HEK293 (cell line): ENCODE data around the gene EDNRB.

Experiments used
- CTCF ChIA-PET: fragments of 350-600 bp; formaldehyde crosslinking; extraction: SDS; loops from one replicate; lab custom pipeline; 2021; ENCODE audit warnings: antibody characterized with exemption; lab: Yijun Ruan, JAX
- POLR2A ChIA-PET: fragments of 300-600 bp; formaldehyde crosslinking; extraction: SDS; loops from one replicate; lab custom pipeline; 2020; ENCODE audit warnings: antibody characterized with exemption, inconsistent platforms; lab: Yijun Ruan, JAX
- H3K27ac ChIP-seq: fragments of 200-500 bp; sonication (Bioruptor generic); 2 replicates; pipeline ENCODE4 v1.5.1; 2014; ENCODE audit warnings: low read depth, low read length, control low read depth, inconsistent platforms; ENCODE audit errors: extremely low read depth
- H3K36me3 ChIP-seq, 2 experiments: fragments of 200-500 bp in 1 of 2; sonication (Bioruptor generic) in 1 of 2; 1 replicate in 1 of 2; 2 replicates in 1 of 2; pipeline ENCODE4 v1.5.1; 2014 to 2017; ENCODE audit warnings: inconsistent platforms in 2 of 2, low read length in 2 of 2; ENCODE audit not compliant: control insufficient read depth in 2 of 2, insufficient read depth in 1 of 2
- H3K4me1 ChIP-seq: fragments of 200-500 bp; sonication (Bioruptor generic); 2 replicates; pipeline ENCODE4 v1.5.1; 2014; ENCODE audit warnings: mild to moderate bottlenecking, low read length, inconsistent platforms; ENCODE audit not compliant: control insufficient read depth, insufficient read depth
- H3K4me3 ChIP-seq: 2 replicates; pipeline ENCODE4 v1.5.1; 2011; ENCODE audit warnings: low read depth, mild to moderate bottlenecking, control low read depth, low read length, moderate library complexity
- H3K9me3 ChIP-seq: fragments of 200-500 bp; sonication (Bioruptor generic); 2 replicates; pipeline ENCODE4 v1.5.1; 2014; ENCODE audit warnings: low read depth, low read length, inconsistent platforms; ENCODE audit not compliant: control insufficient read depth, insufficient read depth
- BCL11A ChIP-seq: fragments of 450-650 bp; formaldehyde crosslinking; IDR thresholded peaks from 2 replicates; pipeline ENCODE4 v1.5.1; 2016; ENCODE audit warnings: low read depth, missing biosample characterization, missing genetic modification characterization
- GLIS2 ChIP-seq: fragments of 450-650 bp; formaldehyde crosslinking; IDR thresholded peaks from 2 replicates; pipeline ENCODE4 v1.5.1; 2016; ENCODE audit warnings: missing biosample characterization, missing genetic modification characterization
- KLF1 ChIP-seq: fragments of 450-650 bp; formaldehyde crosslinking; IDR thresholded peaks from 2 replicates; pipeline ENCODE4 v1.5.1; 2016; ENCODE audit warnings: missing biosample characterization, missing genetic modification characterization
- KLF16 ChIP-seq: fragments of 450-650 bp; formaldehyde crosslinking; IDR thresholded peaks from 2 replicates; pipeline ENCODE4 v1.5.1; 2017; ENCODE audit warnings: missing biosample characterization, missing genetic modification characterization
- KLF8 ChIP-seq: fragments of 450-650 bp; formaldehyde crosslinking; IDR thresholded peaks from 2 replicates; pipeline ENCODE4 v1.5.1; 2016; ENCODE audit warnings: missing biosample characterization, missing genetic modification characterization
- RBAK ChIP-seq: fragments of 450-650 bp; formaldehyde crosslinking; IDR thresholded peaks from 2 replicates; pipeline ENCODE4 v1.5.1; 2016; ENCODE audit warnings: missing biosample characterization, missing genetic modification characterization
- SETDB1 ChIP-seq: IDR thresholded peaks from one replicate; pipeline ENCODE4 v1.6.1; 2017; ENCODE audit warnings: mild to moderate bottlenecking, low read length, moderate library complexity, mixed read lengths; ENCODE audit not compliant: insufficient read length
- TRIM28 ChIP-seq: IDR thresholded peaks from 2 replicates; pipeline ENCODE4 v1.6.1; 2011; ENCODE audit warnings: low read length, control low read depth, borderline replicate concordance
- YY2 ChIP-seq: fragments of 450-650 bp; formaldehyde crosslinking; IDR thresholded peaks from 2 replicates; pipeline ENCODE4 v1.5.1; 2016; ENCODE audit warnings: missing biosample characterization, missing genetic modification characterization
- ZBTB49 ChIP-seq: fragments of 450-650 bp; formaldehyde crosslinking; IDR thresholded peaks from 2 replicates; pipeline ENCODE4 v1.5.1; 2016; ENCODE audit warnings: missing biosample characterization, missing genetic modification characterization, low read depth
- ZFP41 ChIP-seq: fragments of 450-650 bp; formaldehyde crosslinking; IDR thresholded peaks from 2 replicates; pipeline ENCODE4 v1.5.1; 2016; ENCODE audit warnings: missing biosample characterization, missing genetic modification characterization, borderline replicate concordance
- ZNF2 ChIP-seq: fragments of 450-650 bp; formaldehyde crosslinking; IDR thresholded peaks from 2 replicates; pipeline ENCODE4 v1.5.1; 2016; ENCODE audit warnings: missing biosample characterization, missing genetic modification characterization
- ZNF26 ChIP-seq: fragments of 450-650 bp; formaldehyde crosslinking; IDR thresholded peaks from 2 replicates; pipeline ENCODE4 v1.5.1; 2016; ENCODE audit warnings: missing biosample characterization, missing genetic modification characterization
- ZNF266 ChIP-seq: fragments of 450-650 bp; formaldehyde crosslinking; IDR thresholded peaks from 2 replicates; pipeline ENCODE4 v1.5.1; 2016; ENCODE audit warnings: missing biosample characterization, missing genetic modification characterization, low read depth
- ZNF311 ChIP-seq: fragments of 450-650 bp; formaldehyde crosslinking; IDR thresholded peaks from 2 replicates; pipeline ENCODE4 v1.5.1; 2017; ENCODE audit warnings: missing biosample characterization, missing genetic modification characterization, borderline replicate concordance
- ZNF354C ChIP-seq: fragments of 450-650 bp; formaldehyde crosslinking; IDR thresholded peaks from 2 replicates; pipeline ENCODE4 v1.5.1; 2016; ENCODE audit warnings: missing biosample characterization, missing genetic modification characterization, low read depth, borderline replicate concordance
- ZNF510 ChIP-seq: fragments of 450-650 bp; formaldehyde crosslinking; IDR thresholded peaks from 2 replicates; pipeline ENCODE4 v1.5.1; 2018; ENCODE audit warnings: mild to moderate bottlenecking, missing genetic modification characterization, missing biosample characterization; ENCODE audit not compliant: insufficient replicate concordance
- ZNF544 ChIP-seq: fragments of 450-650 bp; formaldehyde crosslinking; IDR thresholded peaks from 2 replicates; pipeline ENCODE4 v1.5.0; 2017; ENCODE audit warnings: missing biosample characterization, missing genetic modification characterization
- ZNF596 ChIP-seq: fragments of 450-650 bp; IDR thresholded peaks from 2 replicates; pipeline ENCODE4 v1.5.0; 2018; ENCODE audit warnings: missing biosample characterization, mild to moderate bottlenecking, missing genetic modification characterization, moderate library complexity
- ZNF654 ChIP-seq: fragments of 450-650 bp; formaldehyde crosslinking; IDR thresholded peaks from 2 replicates; pipeline ENCODE4 v1.5.1; 2016; ENCODE audit warnings: low read depth, missing biosample characterization, missing genetic modification characterization
- ZNF677 ChIP-seq: fragments of 450-650 bp; IDR thresholded peaks from 2 replicates; pipeline ENCODE4 v1.5.0; 2018; ENCODE audit warnings: missing biosample characterization, mild to moderate bottlenecking, missing genetic modification characterization, moderate library complexity
- ZNF704 ChIP-seq: fragments of 450-650 bp; formaldehyde crosslinking; IDR thresholded peaks from 2 replicates; pipeline ENCODE4 v1.5.1; 2016; ENCODE audit warnings: missing biosample characterization, missing genetic modification characterization
- ZNF76 ChIP-seq: fragments of 450-650 bp; formaldehyde crosslinking; IDR thresholded peaks from 2 replicates; pipeline ENCODE4; 2016; ENCODE audit warnings: low read depth, missing biosample characterization, missing genetic modification characterization, borderline replicate concordance
- ZNF837 ChIP-seq: fragments of 450-650 bp; formaldehyde crosslinking; IDR thresholded peaks from 2 replicates; pipeline ENCODE4 v1.5.1; 2016; ENCODE audit warnings: missing biosample characterization, missing genetic modification characterization
- TF ChIP-seq, protein P1 (sequence below): fragments of 450-650 bp; formaldehyde crosslinking; IDR thresholded peaks from 2 replicates; pipeline ENCODE4 v1.5.1; 2016; ENCODE audit warnings: missing biosample characterization, missing genetic modification characterization

EDNRB gene

DNA sequence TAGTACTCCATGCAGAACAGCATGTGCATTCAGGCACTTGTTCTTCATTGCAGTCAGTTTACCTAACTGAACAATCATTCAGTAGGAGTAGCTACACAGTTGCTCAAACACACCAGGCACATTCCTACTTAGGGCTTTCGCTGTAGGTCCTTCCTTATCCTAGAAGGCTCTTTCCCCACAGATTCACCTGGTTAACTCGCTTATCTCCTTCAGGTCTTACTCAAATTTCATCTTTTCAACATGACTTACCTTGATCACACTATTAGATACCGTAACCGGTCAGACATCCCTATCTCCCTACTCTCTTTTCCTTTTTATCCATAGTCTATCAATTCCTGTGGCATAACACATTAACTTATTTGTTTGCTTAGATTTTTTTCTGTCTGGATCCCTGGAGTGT is 14.6 kb downstream of the EDNRB start:
- CTCF ChIA-PET, result no interaction called here
- no peaks in the 10 kb centered on the region for H3K4me1 ChIP-seq
- H3K9me3 ChIP-seq, result no peaks in the 10 kb centered on the region
- H3K36me3 ChIP-seq, result no peaks in the 10 kb centered on the region
- TF ChIP-seq ZNF654 (tag by site-specific recombination), result no peak
- H3K27ac ChIP-seq, result no peak overlapping the region
- no peak overlapping the region for H3K4me3 ChIP-seq
- POLR2A ChIA-PET, result no interaction called here

DNA sequence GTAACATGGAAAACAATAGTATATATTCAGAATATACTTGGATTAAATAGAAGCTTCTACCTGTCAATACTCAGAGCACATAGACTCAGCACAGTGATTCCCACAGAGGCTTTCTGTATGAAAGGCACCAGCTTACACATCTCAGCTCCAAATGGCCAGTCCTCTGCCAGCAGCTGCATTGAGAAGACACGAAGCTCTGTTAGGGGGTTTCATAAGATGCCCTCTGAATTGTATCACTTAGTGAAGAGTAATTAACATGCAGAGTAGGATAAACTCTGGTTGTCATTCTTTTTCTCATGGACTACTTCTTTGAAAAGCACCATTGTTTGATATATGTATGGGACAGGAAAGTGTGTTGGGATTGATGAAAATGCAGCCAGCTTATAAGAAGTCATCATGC is 15.2 kb downstream of the EDNRB start:
- H3K4me3 ChIP-seq, result no peak overlapping the region
- H3K27ac ChIP-seq, result no peak overlapping the region
- no peaks in the 10 kb centered on the region for H3K9me3 ChIP-seq
- H3K36me3 ChIP-seq, result no peaks in the 10 kb centered on the region
- TF ChIP-seq ZNF544 (tag by site-specific recombination) (no peak), KLF1 (tag by site-specific recombination) (no peak), ZNF510 (tag by site-specific recombination) (no peak), YY2 (tag by site-specific recombination) (no peak), ZNF266 (tag by site-specific recombination) (no peak), BCL11A (tag by site-specific recombination) (no peak), ZBTB49 (tag by site-specific recombination) (no peak), ZNF596 (no peak), ZFP41 (tag by site-specific recombination) (no peak), ZNF704 (tag by site-specific recombination) (no peak), ZNF354C (tag by site-specific recombination) (no peak)
- TF ChIP-seq, protein P1, sequence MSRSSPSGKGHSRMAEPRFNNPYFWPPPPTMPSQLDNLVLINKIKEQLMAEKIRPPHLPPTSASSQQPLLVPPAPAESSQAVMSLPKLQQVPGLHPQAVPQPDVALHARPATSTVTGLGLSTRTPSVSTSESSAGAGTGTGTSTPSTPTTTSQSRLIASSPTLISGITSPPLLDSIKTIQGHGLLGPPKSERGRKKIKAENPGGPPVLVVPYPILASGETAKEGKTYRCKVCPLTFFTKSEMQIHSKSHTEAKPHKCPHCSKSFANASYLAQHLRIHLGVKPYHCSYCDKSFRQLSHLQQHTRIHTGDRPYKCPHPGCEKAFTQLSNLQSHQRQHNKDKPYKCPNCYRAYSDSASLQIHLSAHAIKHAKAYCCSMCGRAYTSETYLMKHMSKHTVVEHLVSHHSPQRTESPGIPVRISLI (tag by site-specific recombination), result no peak
- H3K4me1 ChIP-seq, result no peaks in the 10 kb centered on the region
- ChIA-PET CTCF (no interaction called here), POLR2A (no interaction called here)

DNA sequence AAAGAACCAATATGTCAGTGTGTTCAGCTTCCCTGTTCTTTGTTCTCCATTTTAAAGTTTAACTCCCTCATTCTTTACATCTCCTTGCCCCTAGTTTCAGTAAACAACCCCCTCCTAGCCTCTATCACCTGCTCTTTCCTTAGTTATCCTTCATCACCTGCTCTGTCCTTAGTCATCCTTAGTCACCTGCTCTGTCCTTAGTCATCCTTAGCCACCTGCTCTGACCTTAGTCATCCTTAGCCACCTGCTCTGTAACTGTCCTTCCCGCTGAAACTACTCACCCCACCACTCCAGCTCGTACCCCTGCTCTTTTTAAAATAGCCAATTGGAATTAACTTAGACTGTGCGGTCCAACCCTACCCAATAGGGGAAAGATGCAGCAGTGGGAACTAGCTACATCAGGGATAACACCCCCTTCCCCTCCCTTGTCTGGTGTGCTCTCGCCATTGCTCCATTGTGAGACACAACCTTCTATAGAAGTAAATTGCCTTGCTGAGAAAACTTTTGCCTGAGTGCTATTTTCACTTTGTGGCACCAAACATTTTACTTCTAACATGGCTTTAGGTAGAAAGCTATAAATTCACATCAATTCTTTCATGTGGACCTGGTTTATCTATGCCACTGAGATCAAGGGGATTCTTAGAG is 16.2 kb downstream of the EDNRB start:
- CTCF ChIA-PET, result no interaction called here
- Histone ChIP-seq H3K36me3 (no peaks in the 10 kb centered on the region), H3K27ac (no peak overlapping the region), H3K4me1 (no peaks in the 10 kb centered on the region), H3K9me3 (no peaks in the 10 kb centered on the region), H3K4me3 (no peak overlapping the region)
- POLR2A ChIA-PET, result no interaction called here
- TF ChIP-seq ZNF76 (tag by site-specific recombination), result no peak
- TF ChIP-seq KLF16, result no peak
- peak; percentile 84 for TF ChIP-seq SETDB1
- peak; percentile 81; the same call in 1 of the 2 replicates for TF ChIP-seq TRIM28
- TF ChIP-seq GLIS2 (tag by site-specific recombination), result no peak
- no peak for TF ChIP-seq ZNF2 (tag by site-specific recombination)
- no peak for TF ChIP-seq KLF8
- no peak for TF ChIP-seq RBAK
- TF ChIP-seq ZNF311 (tag by site-specific recombination), result no peak
- TF ChIP-seq ZNF26 (tag by site-specific recombination), result no peak
- no peak for TF ChIP-seq ZNF837
- no peak for TF ChIP-seq ZNF677
- TF ChIP-seq, all 188 proteins: peak for 2
